DOHH2 (cell line): ENCODE measurements around the gene NES.

ENCODE experiments used
- H3F3A ChIP-seq: fragments of 200-600 bp; sonication (generic), shearing (Covaris generic); 2 replicates; pipeline ENCODE4 v1.6.0; 2016; ENCODE audit warnings: antibody characterized with exemption, mild to moderate bottlenecking; ENCODE audit not compliant: control insufficient read depth, insufficient read depth
- H3K27ac ChIP-seq: fragments of 200-600 bp; sonication (generic); 2 replicates; pipeline ENCODE4 v1.5.1; 2014; ENCODE audit warnings: low read depth, mild to moderate bottlenecking, low read length, moderate library complexity
- H3K27me3 ChIP-seq: fragments of 200-600 bp; sonication (generic); 2 replicates; pipeline ENCODE4 v1.6.1; 2014; ENCODE audit warnings: mild to moderate bottlenecking, low read length, mixed read lengths; ENCODE audit not compliant: control insufficient read depth
- H3K36me3 ChIP-seq: fragments of 200-600 bp; sonication (generic); 2 replicates; pipeline ENCODE4 v1.6.1; 2014; ENCODE audit warnings: mild to moderate bottlenecking, low read length, moderate library complexity, mixed read lengths; ENCODE audit not compliant: control insufficient read depth
- H3K4me1 ChIP-seq: fragments of 200-600 bp; sonication (generic); 2 replicates; pipeline ENCODE4 v1.6.1; 2014; ENCODE audit warnings: mild to moderate bottlenecking, low read length, mixed read lengths; ENCODE audit not compliant: control insufficient read depth
- H3K4me2 ChIP-seq: fragments of 200-600 bp; sonication (generic); 2 replicates; pipeline ENCODE4 v1.6.0; 2014; ENCODE audit warnings: mild to moderate bottlenecking, low read length, moderate library complexity
- H3K4me3 ChIP-seq: fragments of 200-600 bp; sonication (generic); 2 replicates; pipeline ENCODE4 v1.5.1; 2014; ENCODE audit warnings: mild to moderate bottlenecking, low read length, mixed read lengths
- H3K79me2 ChIP-seq: fragments of 200-600 bp; sonication (generic); 2 replicates; pipeline ENCODE4 v1.6.1; 2014; ENCODE audit warnings: mild to moderate bottlenecking, low read length, mixed read lengths; ENCODE audit not compliant: control insufficient read depth
- H3K9me2 ChIP-seq: fragments of 200-600 bp; sonication (generic); replicated peaks from 2 replicates; pipeline ENCODE4 v1.6.1; 2014; ENCODE audit warnings: mild to moderate bottlenecking, low read length, mixed read lengths; ENCODE audit not compliant: control insufficient read depth
- H3K9me3 ChIP-seq: fragments of 200-600 bp; sonication (generic); 2 replicates; pipeline ENCODE4 v1.6.1; 2014; ENCODE audit warnings: antibody characterized with exemption, low read length, mixed read lengths; ENCODE audit not compliant: control insufficient read depth, insufficient read depth
- H4K20me1 ChIP-seq: fragments of 200-600 bp; sonication (generic); 2 replicates; pipeline ENCODE4 v1.6.0; 2014; ENCODE audit warnings: low read depth, mild to moderate bottlenecking, antibody characterized with exemption, low read length, moderate library complexity; ENCODE audit not compliant: control insufficient read depth, insufficient read depth
- EZH2phosphoT487 ChIP-seq: fragments of 200-600 bp; sonication (generic); IDR thresholded peaks from 2 replicates; pipeline ENCODE4 v1.6.1; 2017; ENCODE audit warnings: borderline replicate concordance, mild to moderate bottlenecking, antibody characterized with exemption, low read length, moderate library complexity, mixed read lengths
- TF ChIP-seq, protein P1 (sequence below): fragments of 200-600 bp; sonication (generic); IDR thresholded peaks from one replicate; pipeline ENCODE4 v1.5.1; 2014; ENCODE audit warnings: antibody characterized with exemption, mild to moderate bottlenecking, low read depth, low read length; ENCODE audit not compliant: poor library complexity, severe bottlenecking

NES gene

DNA sequence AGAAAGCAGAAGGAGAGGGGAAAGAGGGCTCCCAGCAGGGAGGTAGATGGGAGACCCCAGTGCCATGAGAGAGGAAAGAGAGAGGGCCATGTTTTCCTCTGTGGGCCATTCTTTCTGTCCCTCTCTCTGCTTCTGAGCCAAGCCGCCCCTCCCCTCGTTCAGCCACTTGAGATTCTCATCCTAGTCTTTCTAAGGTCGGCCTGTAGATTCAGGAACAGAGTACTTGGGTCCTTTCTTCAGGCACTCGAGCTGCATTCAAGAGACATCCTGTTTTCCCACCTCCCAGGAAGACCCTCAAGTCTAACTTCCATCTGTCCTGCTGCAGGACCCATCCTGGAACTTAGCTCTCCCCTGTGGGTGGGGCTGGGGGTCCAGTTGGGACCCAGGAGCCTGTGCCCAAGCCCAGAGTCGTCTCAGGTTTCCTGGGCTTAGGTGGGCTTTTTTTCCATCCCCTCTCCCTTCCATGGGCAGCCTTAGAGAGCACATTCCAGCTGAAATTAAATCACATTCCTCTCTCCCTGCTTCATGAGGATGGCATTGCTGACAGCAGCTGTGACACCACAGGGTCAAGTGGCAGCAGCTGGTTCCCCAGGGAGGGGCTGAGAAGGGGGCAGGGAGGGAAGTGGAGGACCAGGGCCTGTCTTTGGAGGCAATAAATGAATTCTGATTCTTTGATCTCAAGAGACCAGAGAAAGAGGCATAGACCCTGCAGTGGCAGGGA lies 13.0 kb downstream of the NES start:
- H4K20me1 ChIP-seq, result 0 out of 2 replicates have a peak, but pooled peaks cover 3% of the 10 kb centered on the region
- peak overlapping the region; percentile 45 for H3K4me3 ChIP-seq
- TF ChIP-seq EZH2phosphoT487, result no peak
- TF ChIP-seq, protein P1, sequence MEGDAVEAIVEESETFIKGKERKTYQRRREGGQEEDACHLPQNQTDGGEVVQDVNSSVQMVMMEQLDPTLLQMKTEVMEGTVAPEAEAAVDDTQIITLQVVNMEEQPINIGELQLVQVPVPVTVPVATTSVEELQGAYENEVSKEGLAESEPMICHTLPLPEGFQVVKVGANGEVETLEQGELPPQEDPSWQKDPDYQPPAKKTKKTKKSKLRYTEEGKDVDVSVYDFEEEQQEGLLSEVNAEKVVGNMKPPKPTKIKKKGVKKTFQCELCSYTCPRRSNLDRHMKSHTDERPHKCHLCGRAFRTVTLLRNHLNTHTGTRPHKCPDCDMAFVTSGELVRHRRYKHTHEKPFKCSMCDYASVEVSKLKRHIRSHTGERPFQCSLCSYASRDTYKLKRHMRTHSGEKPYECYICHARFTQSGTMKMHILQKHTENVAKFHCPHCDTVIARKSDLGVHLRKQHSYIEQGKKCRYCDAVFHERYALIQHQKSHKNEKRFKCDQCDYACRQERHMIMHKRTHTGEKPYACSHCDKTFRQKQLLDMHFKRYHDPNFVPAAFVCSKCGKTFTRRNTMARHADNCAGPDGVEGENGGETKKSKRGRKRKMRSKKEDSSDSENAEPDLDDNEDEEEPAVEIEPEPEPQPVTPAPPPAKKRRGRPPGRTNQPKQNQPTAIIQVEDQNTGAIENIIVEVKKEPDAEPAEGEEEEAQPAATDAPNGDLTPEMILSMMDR, result no peak
- H3K36me3 ChIP-seq, result no peaks in the 10 kb centered on the region
- H3K4me1 ChIP-seq, result peaks cover 61% of the 10 kb centered on the region
- peaks cover 29% of the 10 kb centered on the region for H3K27me3 ChIP-seq
- no peaks in the 10 kb centered on the region for H3K79me2 ChIP-seq
- no peaks in the 10 kb centered on the region for H3K9me3 ChIP-seq
- no peak overlapping the region for H3K27ac ChIP-seq
- peak overlapping the region; percentile 60 for H3K4me2 ChIP-seq
- peaks cover 4% of the 10 kb centered on the region for H3F3A ChIP-seq
- H3K9me2 ChIP-seq, result no peaks in the 10 kb centered on the region

DNA sequence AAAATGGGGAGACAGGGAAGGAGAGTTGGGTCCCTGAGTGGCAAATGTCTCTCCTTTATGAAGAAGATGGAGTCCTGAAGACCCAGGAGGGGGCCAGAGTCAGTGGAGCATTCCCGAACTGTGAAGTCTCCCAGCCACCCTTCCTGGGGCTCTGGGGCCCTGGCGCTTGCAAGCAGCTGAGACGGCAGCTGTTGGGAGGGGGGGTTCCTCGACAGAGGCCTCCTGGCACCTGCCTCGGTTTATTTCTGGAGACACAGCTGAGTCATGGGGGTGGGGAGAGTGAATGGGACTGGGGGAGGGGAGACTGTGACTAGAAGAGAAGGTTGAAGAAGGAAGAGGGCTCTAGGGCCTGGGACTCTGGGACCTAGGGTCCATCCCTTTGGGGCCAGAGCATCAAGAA lies 14.0 kb downstream of the NES start:
- H3K79me2 ChIP-seq, result no peaks in the 10 kb centered on the region
- peaks cover 31% of the 10 kb centered on the region for H3K27me3 ChIP-seq
- 0 out of 2 replicates have a peak, but pooled peaks cover 3% of the 10 kb centered on the region for H4K20me1 ChIP-seq
- peak overlapping the region; percentile 30 for H3K4me3 ChIP-seq
- no peaks in the 10 kb centered on the region for H3K9me2 ChIP-seq
- peak overlapping the region; percentile 59 for H3K4me2 ChIP-seq
- H3K27ac ChIP-seq, result no peak overlapping the region
- no peak for TF ChIP-seq EZH2phosphoT487
- peaks cover 61% of the 10 kb centered on the region for H3K4me1 ChIP-seq
- peaks cover 4% of the 10 kb centered on the region for H3F3A ChIP-seq
- H3K9me3 ChIP-seq, result no peaks in the 10 kb centered on the region
- H3K36me3 ChIP-seq, result no peaks in the 10 kb centered on the region

DNA sequence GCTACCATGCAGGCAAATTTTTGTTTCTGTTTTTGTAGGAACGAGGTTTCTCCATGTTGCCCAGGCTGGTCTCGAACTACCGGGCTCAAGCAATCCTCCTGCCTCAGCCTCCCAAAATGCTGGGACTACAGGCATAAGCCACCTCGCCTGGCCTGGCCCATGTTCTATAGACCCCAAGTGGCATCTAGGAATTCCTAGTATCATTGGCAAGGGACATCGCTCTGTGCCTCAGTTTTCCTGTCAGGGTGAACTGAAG lies 14.5 kb downstream of the NES start:
- Histone ChIP-seq H3F3A (peaks cover 4% of the 10 kb centered on the region), H3K4me3 (peak overlapping the region; percentile 30), H3K9me3 (no peaks in the 10 kb centered on the region), H3K79me2 (no peaks in the 10 kb centered on the region), H4K20me1 (0 out of 2 replicates have a peak, but pooled peaks cover 3% of the 10 kb centered on the region), H3K4me1 (peaks cover 62% of the 10 kb centered on the region), H3K36me3 (no peaks in the 10 kb centered on the region), H3K9me2 (no peaks in the 10 kb centered on the region), H3K4me2 (peak overlapping the region; percentile 59), H3K27me3 (peaks cover 35% of the 10 kb centered on the region), H3K27ac (no peak overlapping the region)
- TF ChIP-seq EZH2phosphoT487, result no peak
- TF ChIP-seq, protein P1, result no peak

DNA sequence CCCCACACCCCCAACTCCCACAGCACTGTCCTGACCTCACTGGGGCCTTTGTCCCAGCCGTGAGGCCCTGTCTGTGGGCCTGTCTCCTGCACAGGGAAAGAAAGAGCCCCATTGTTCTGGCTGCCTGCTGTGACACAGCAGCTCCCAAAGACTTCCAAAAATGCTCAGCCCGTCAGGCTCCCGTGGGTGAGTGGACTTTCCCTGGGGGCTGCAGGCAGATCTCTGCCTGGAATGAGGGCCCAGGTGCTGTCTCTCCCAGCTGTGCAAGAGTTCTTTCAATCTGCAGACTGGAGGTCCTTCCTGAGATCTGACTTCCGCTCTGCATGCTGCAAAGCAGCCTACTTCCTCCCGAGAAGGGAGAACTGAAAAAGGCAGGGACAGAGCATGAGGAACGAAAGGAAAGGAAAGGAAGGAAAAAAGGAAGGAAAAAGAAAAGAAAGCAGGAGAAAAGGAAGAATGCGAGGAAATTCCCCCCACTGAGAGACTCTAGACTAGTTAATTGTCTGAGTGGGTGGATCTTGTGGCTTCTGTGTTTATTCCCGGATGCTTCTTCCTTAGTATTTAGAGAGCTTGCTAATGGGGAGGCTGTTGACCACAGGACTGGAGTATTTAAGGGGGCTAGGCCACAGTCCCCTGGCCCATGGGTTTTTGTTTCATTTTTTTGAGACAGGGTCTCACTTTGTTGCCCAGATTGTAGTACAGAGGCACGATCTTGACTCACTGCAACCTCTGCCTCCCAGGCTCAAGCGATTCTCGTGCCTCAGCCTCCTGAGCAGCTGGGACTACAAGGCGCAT lies 15.0 kb downstream of the NES start:
- H3K79me2 ChIP-seq, result no peaks in the 10 kb centered on the region
- H3K4me2 ChIP-seq, result peak overlapping the region; percentile 59
- no peaks in the 10 kb centered on the region for H3K9me2 ChIP-seq
- H3K9me3 ChIP-seq, result no peaks in the 10 kb centered on the region
- H3K4me3 ChIP-seq, result peak overlapping the region; percentile 30
- H3K27ac ChIP-seq, result no peak overlapping the region
- H3F3A ChIP-seq, result peaks cover 4% of the 10 kb centered on the region
- TF ChIP-seq, protein P1, result no peak
- no peak for TF ChIP-seq EZH2phosphoT487
- H3K36me3 ChIP-seq, result no peaks in the 10 kb centered on the region
- H4K20me1 ChIP-seq, result 0 out of 2 replicates have a peak, but pooled peaks cover 3% of the 10 kb centered on the region
- peaks cover 68% of the 10 kb centered on the region for H3K4me1 ChIP-seq
- H3K27me3 ChIP-seq, result peaks cover 38% of the 10 kb centered on the region
